ENCODE data around the gene SUN1.
"Not testable (repeated sequence)": the region's sequence is repeated elsewhere in the genome, so short reads cannot be mapped to it uniquely, and the experiment has no call there.

SUN1 gene

GRCh38 chr7:867406-868188, 35.3 kb downstream of the SUN1 start:
- Histone ChIP-seq H3K27ac (ENCODE audit: low read depth in 2 of 2, low read length in 2 of 2) (peak overlapping the region; percentile 80 to 86), H3K9me3 (ENCODE audit: control insufficient read depth in 2 of 2, low read length in 2 of 2) (no peaks in the 10 kb centered on the region), H3K4me1 (ENCODE audit: control insufficient read depth in 2 of 2, insufficient read depth in 2 of 2, low read length in 2 of 2) (peaks cover 12 to 14% of the 10 kb centered on the region in 2 donors), H3K36me3 (ENCODE audit: control insufficient read depth in 2 of 2, insufficient read depth in 2 of 2, low read length in 2 of 2) (peaks cover 50 to 52% of the 10 kb centered on the region in 2 donors), H3K4me3 (ENCODE audit: low read length in 2 of 2) (peak overlapping the region in 1 of 2 donors; percentile 15), H3K9ac (ENCODE audit: low read depth in 1 of 2, low read length in 2 of 2) (peak overlapping the region in 1 of 2 donors; percentile 58), H3K27me3 (ENCODE audit: control insufficient read depth in 2 of 2, insufficient read depth in 2 of 2, low read length in 2 of 2) (no peaks in the 10 kb centered on the region)

- Histone ChIP-seq H3K9me3 (ENCODE audit: control insufficient read depth in 2 of 2, low read length in 2 of 2) (no peaks in the 10 kb centered on the region), H3K27ac (ENCODE audit: low read depth in 2 of 2, low read length in 2 of 2) (peak overlapping the region; percentile 80 to 86), H3K4me1 (ENCODE audit: control insufficient read depth in 2 of 2, insufficient read depth in 2 of 2, low read length in 2 of 2) (peaks cover 13 to 14% of the 10 kb centered on the region in 2 donors), H3K9ac (ENCODE audit: low read depth in 1 of 2, low read length in 2 of 2) (peak overlapping the region in 1 of 2 donors; percentile 58), H3K4me3 (ENCODE audit: low read length in 2 of 2) (no peak overlapping the region), H3K27me3 (ENCODE audit: control insufficient read depth in 2 of 2, insufficient read depth in 2 of 2, low read length in 2 of 2) (no peaks in the 10 kb centered on the region), H3K36me3 (ENCODE audit: control insufficient read depth in 2 of 2, insufficient read depth in 2 of 2, low read length in 2 of 2) (peaks cover 51 to 53% of the 10 kb centered on the region in 2 donors)
Observed at GRCh38 chr7:868189-868486, 35.9 kb downstream of the SUN1 start.

GRCh38 chr7:869348-869747, 37.1 kb downstream of the SUN1 start:
- H3K4me3 ChIP-seq (ENCODE audit: low read length in 2 of 2), result no peak overlapping the region
- no peaks in the 10 kb centered on the region for H3K27me3 ChIP-seq (ENCODE audit: control insufficient read depth in 2 of 2, insufficient read depth in 2 of 2, low read length in 2 of 2)
- H3K9ac ChIP-seq (ENCODE audit: low read depth in 1 of 2, low read length in 2 of 2), result no peak overlapping the region
- H3K4me1 ChIP-seq (ENCODE audit: control insufficient read depth in 2 of 2, insufficient read depth in 2 of 2, low read length in 2 of 2), result peaks cover 18 to 21% of the 10 kb centered on the region in 2 donors
- peaks cover 48 to 49% of the 10 kb centered on the region in 2 donors for H3K36me3 ChIP-seq (ENCODE audit: control insufficient read depth in 2 of 2, insufficient read depth in 2 of 2, low read length in 2 of 2)
- no peaks in the 10 kb centered on the region for H3K9me3 ChIP-seq (ENCODE audit: control insufficient read depth in 2 of 2, low read length in 2 of 2)
- H3K27ac ChIP-seq (ENCODE audit: low read depth in 2 of 2, low read length in 2 of 2), result no peak overlapping the region

- Histone ChIP-seq H3K9me3 (ENCODE audit: control insufficient read depth in 2 of 2, low read length in 2 of 2) (no peaks in the 10 kb centered on the region), H3K27me3 (ENCODE audit: control insufficient read depth in 2 of 2, insufficient read depth in 2 of 2, low read length in 2 of 2) (no peaks in the 10 kb centered on the region), H3K9ac (ENCODE audit: low read depth in 1 of 2, low read length in 2 of 2) (no peak overlapping the region), H3K27ac (ENCODE audit: low read depth in 2 of 2, low read length in 2 of 2) (peak overlapping the region in 1 of 2 donors; percentile 3), H3K4me1 (ENCODE audit: control insufficient read depth in 2 of 2, insufficient read depth in 2 of 2, low read length in 2 of 2) (peaks cover 17 to 20% of the 10 kb centered on the region in 2 donors), H3K36me3 (ENCODE audit: control insufficient read depth in 2 of 2, insufficient read depth in 2 of 2, low read length in 2 of 2) (peaks cover 32 to 33% of the 10 kb centered on the region in 2 donors), H3K4me3 (ENCODE audit: low read length in 2 of 2) (no peak overlapping the region)
Observed at GRCh38 chr7:871900-872537, 39.7 kb downstream of the SUN1 start.

GRCh38 chr7:872685-873084, 40.4 kb downstream of the SUN1 start:
- H3K9me3 ChIP-seq (ENCODE audit: control insufficient read depth in 2 of 2, low read length in 2 of 2); H3K4me3 ChIP-seq (ENCODE audit: low read length in 2 of 2); H3K9ac ChIP-seq (ENCODE audit: low read depth in 1 of 2, low read length in 2 of 2); H3K27me3 ChIP-seq (ENCODE audit: control insufficient read depth in 2 of 2, insufficient read depth in 2 of 2, low read length in 2 of 2): not testable (repeated sequence)
- peak overlapping the region in 1 of 2 donors; percentile 3 for H3K27ac ChIP-seq (ENCODE audit: low read depth in 2 of 2, low read length in 2 of 2)
- H3K4me1 ChIP-seq (ENCODE audit: control insufficient read depth in 2 of 2, insufficient read depth in 2 of 2, low read length in 2 of 2), result peaks cover 13% of the 10 kb centered on the region in 2 donors
- peaks cover 26 to 31% of the 10 kb centered on the region in 2 donors for H3K36me3 ChIP-seq (ENCODE audit: control insufficient read depth in 2 of 2, insufficient read depth in 2 of 2, low read length in 2 of 2)

- peak overlapping the region; percentile 23 to 29 for H3K27ac ChIP-seq (ENCODE audit: low read depth in 2 of 2, low read length in 2 of 2)
- no peak overlapping the region for H3K4me3 ChIP-seq (ENCODE audit: low read length in 2 of 2)
- H3K9me3 ChIP-seq (ENCODE audit: control insufficient read depth in 2 of 2, low read length in 2 of 2), result no peaks in the 10 kb centered on the region
- no peaks in the 10 kb centered on the region for H3K27me3 ChIP-seq (ENCODE audit: control insufficient read depth in 2 of 2, insufficient read depth in 2 of 2, low read length in 2 of 2)
- peaks cover 26 to 28% of the 10 kb centered on the region in 2 donors for H3K36me3 ChIP-seq (ENCODE audit: control insufficient read depth in 2 of 2, insufficient read depth in 2 of 2, low read length in 2 of 2)
- H3K9ac ChIP-seq (ENCODE audit: low read depth in 1 of 2, low read length in 2 of 2), result no peak overlapping the region
- H3K4me1 ChIP-seq (ENCODE audit: control insufficient read depth in 2 of 2, insufficient read depth in 2 of 2, low read length in 2 of 2), result peaks cover 12 to 13% of the 10 kb centered on the region in 2 donors
Observed at GRCh38 chr7:873367-874002, 41.2 kb downstream of the SUN1 start.

GRCh38 chr7:874031-874749, 41.9 kb downstream of the SUN1 start:
- Histone ChIP-seq H3K27ac (ENCODE audit: low read depth in 2 of 2, low read length in 2 of 2) (peak overlapping the region; percentile 23 to 29), H3K4me3 (ENCODE audit: low read length in 2 of 2) (no peak overlapping the region), H3K9me3 (ENCODE audit: control insufficient read depth in 2 of 2, low read length in 2 of 2) (no peaks in the 10 kb centered on the region), H3K4me1 (ENCODE audit: control insufficient read depth in 2 of 2, insufficient read depth in 2 of 2, low read length in 2 of 2) (peaks cover 12 to 13% of the 10 kb centered on the region in 2 donors), H3K36me3 (ENCODE audit: control insufficient read depth in 2 of 2, insufficient read depth in 2 of 2, low read length in 2 of 2) (peaks cover 26 to 29% of the 10 kb centered on the region in 2 donors), H3K27me3 (ENCODE audit: control insufficient read depth in 2 of 2, insufficient read depth in 2 of 2, low read length in 2 of 2) (no peaks in the 10 kb centered on the region), H3K9ac (ENCODE audit: low read depth in 1 of 2, low read length in 2 of 2) (no peak overlapping the region)

GRCh38 chr7:875051-875450, 42.8 kb downstream of the SUN1 start:
- Histone ChIP-seq H3K27me3 (ENCODE audit: control insufficient read depth in 2 of 2, insufficient read depth in 2 of 2, low read length in 2 of 2) (no peaks in the 10 kb centered on the region), H3K9me3 (ENCODE audit: control insufficient read depth in 2 of 2, low read length in 2 of 2) (no peaks in the 10 kb centered on the region), H3K9ac (ENCODE audit: low read depth in 1 of 2, low read length in 2 of 2) (no peak overlapping the region), H3K36me3 (ENCODE audit: control insufficient read depth in 2 of 2, insufficient read depth in 2 of 2, low read length in 2 of 2) (peaks cover 23 to 24% of the 10 kb centered on the region in 2 donors), H3K4me1 (ENCODE audit: control insufficient read depth in 2 of 2, insufficient read depth in 2 of 2, low read length in 2 of 2) (peaks cover 12 to 13% of the 10 kb centered on the region in 2 donors), H3K27ac (ENCODE audit: low read depth in 2 of 2, low read length in 2 of 2) (no peak overlapping the region), H3K4me3 (ENCODE audit: low read length in 2 of 2) (no peak overlapping the region)

GRCh38 chr7:875476-876076, 43.3 kb downstream of the SUN1 start:
- Histone ChIP-seq H3K4me1 (ENCODE audit: control insufficient read depth in 2 of 2, insufficient read depth in 2 of 2, low read length in 2 of 2) (peaks cover 12 to 13% of the 10 kb centered on the region in 2 donors), H3K4me3 (ENCODE audit: low read length in 2 of 2) (peak overlapping the region; percentile 41), H3K27ac (ENCODE audit: low read depth in 2 of 2, low read length in 2 of 2) (peak overlapping the region; percentile 38 to 53), H3K9ac (ENCODE audit: low read depth in 1 of 2, low read length in 2 of 2) (peak overlapping the region; percentile 0 to 24), H3K36me3 (ENCODE audit: control insufficient read depth in 2 of 2, insufficient read depth in 2 of 2, low read length in 2 of 2) (peaks cover 20 to 21% of the 10 kb centered on the region in 2 donors), H3K27me3 (ENCODE audit: control insufficient read depth in 2 of 2, insufficient read depth in 2 of 2, low read length in 2 of 2) (no peaks in the 10 kb centered on the region), H3K9me3 (ENCODE audit: control insufficient read depth in 2 of 2, low read length in 2 of 2) (no peaks in the 10 kb centered on the region)

Measured in mucosa of rectum (tissue), 2 donors.